ENCODE measurements around the gene PTPRO.

Gene PTPRO

GRCh38 chr12:15528666-15529065 lies 206.4 kb downstream of the PTPRO start:
- no peak for DNase-seq

GRCh38 chr12:15530361-15530760 lies 208.1 kb downstream of the PTPRO start:
- no peak for DNase-seq

GRCh38 chr12:15532364-15532977 lies 210.2 kb downstream of the PTPRO start:
- no peak for DNase-seq

- DNase-seq = no peak
Measured at GRCh38 chr12:15534322-15534721, 212.0 kb downstream of the PTPRO start.

- no peak for DNase-seq
Measured at GRCh38 chr12:15534874-15535273, 212.6 kb downstream of the PTPRO start.

GRCh38 chr12:15535352-15535781 lies 213.1 kb downstream of the PTPRO start:
- no peak for DNase-seq

- DNase-seq = no peak
Measured at GRCh38 chr12:15536446-15536845, 214.1 kb downstream of the PTPRO start.

- DNase-seq = no peak
Measured at GRCh38 chr12:15538881-15539280, 216.6 kb downstream of the PTPRO start.

GRCh38 chr12:15540005-15540404 lies 217.7 kb downstream of the PTPRO start:
- DNase-seq = no peak

GRCh38 chr12:15540469-15540872 lies 218.2 kb downstream of the PTPRO start:
- no peak for DNase-seq

GRCh38 chr12:15541996-15542631 lies 219.8 kb downstream of the PTPRO start:
- DNase-seq = no peak

- no peak for DNase-seq
Measured at GRCh38 chr12:15543347-15543746, 221.0 kb downstream of the PTPRO start.

- DNase-seq = no peak
Measured at GRCh38 chr12:15544589-15544988, 222.3 kb downstream of the PTPRO start.

- DNase-seq = no peak
Measured at GRCh38 chr12:15545334-15545733, 223.0 kb downstream of the PTPRO start.

- DNase-seq = no peak
Measured at GRCh38 chr12:15546102-15546701, 223.9 kb downstream of the PTPRO start.

GRCh38 chr12:15547063-15547462 lies 224.8 kb downstream of the PTPRO start:
- DNase-seq = no peak

GRCh38 chr12:15547691-15548090 lies 225.4 kb downstream of the PTPRO start:
- no peak for DNase-seq

- no peak for DNase-seq
Measured at GRCh38 chr12:15550793-15551192, 228.5 kb downstream of the PTPRO start.

- no peak for DNase-seq
Measured at GRCh38 chr12:15555446-15555845, 233.1 kb downstream of the PTPRO start.

GRCh38 chr12:15556411-15557102 lies 234.2 kb downstream of the PTPRO start:
- no peak for DNase-seq

- no peak for DNase-seq
Measured at GRCh38 chr12:15558915-15559528, 236.7 kb downstream of the PTPRO start.

GRCh38 chr12:15561396-15561795 lies 239.1 kb downstream of the PTPRO start:
- DNase-seq = no peak

GRCh38 chr12:15562263-15562662 lies 240.0 kb downstream of the PTPRO start:
- DNase-seq = no peak
